HG02642 (cell line): ENCODE results near the gene VCAM1.

Experiments used
- ATAC-seq: cut with Tn5 transposase; IDR thresholded peaks from one replicate; pipeline ENCODE4 v1.9.1; 2021; ENCODE audit warnings: mild to moderate bottlenecking; ENCODE audit not compliant: unreplicated experiment, poor library complexity

VCAM1 gene

GRCh38 chr1:100721526-100722207, 2.1 kb downstream of the VCAM1 start:
- ATAC-seq = no peak

- ATAC-seq = no peak
Observed at GRCh38 chr1:100722221-100722620, 2.7 kb downstream of the VCAM1 start.

- ATAC-seq = no peak
Observed at GRCh38 chr1:100724281-100724680, 4.7 kb downstream of the VCAM1 start.

- ATAC-seq = no peak
Observed at GRCh38 chr1:100730130-100730529, 10.6 kb downstream of the VCAM1 start.

GRCh38 chr1:100731309-100731708, 11.8 kb downstream of the VCAM1 start:
- no peak for ATAC-seq

GRCh38 chr1:100731758-100732157, 12.2 kb downstream of the VCAM1 start:
- no peak for ATAC-seq

GRCh38 chr1:100734676-100735075, 15.1 kb downstream of the VCAM1 start:
- no peak for ATAC-seq

- no peak for ATAC-seq
Observed at GRCh38 chr1:100735244-100735643, 15.7 kb downstream of the VCAM1 start.

GRCh38 chr1:100736324-100736723, 16.8 kb downstream of the VCAM1 start:
- ATAC-seq = no peak

- no peak for ATAC-seq
Observed at GRCh38 chr1:100736746-100737145, 17.2 kb downstream of the VCAM1 start.

- ATAC-seq = no peak
Observed at GRCh38 chr1:100746542-100746932, 27.0 kb downstream of the VCAM1 start.

- no peak for ATAC-seq
Observed at GRCh38 chr1:100747771-100748170, 28.2 kb downstream of the VCAM1 start.

GRCh38 chr1:100750005-100750885, 30.7 kb downstream of the VCAM1 start:
- ATAC-seq = no peak

- no peak for ATAC-seq
Observed at GRCh38 chr1:100752791-100753190, 33.2 kb downstream of the VCAM1 start.

- no peak for ATAC-seq
Observed at GRCh38 chr1:100757946-100758345, 38.4 kb downstream of the VCAM1 start.

- ATAC-seq = no peak
Observed at GRCh38 chr1:100759188-100759587, 39.6 kb downstream of the VCAM1 start.

GRCh38 chr1:100760511-100760910, 41.0 kb downstream of the VCAM1 start:
- no peak for ATAC-seq

GRCh38 chr1:100762461-100762860, 42.9 kb downstream of the VCAM1 start:
- ATAC-seq = no peak

- no peak for ATAC-seq
Observed at GRCh38 chr1:100767176-100767890, 47.8 kb downstream of the VCAM1 start.

GRCh38 chr1:100769323-100769722, 49.8 kb downstream of the VCAM1 start:
- ATAC-seq = no peak
